OCI-LY1 (cell line): ENCODE data around the gene FANCD2.
"Not testable (repeated sequence)": the region's sequence is repeated elsewhere in the genome, so short reads cannot be mapped to it uniquely, and the experiment has no call there.

Source experiments
- CTCF ChIP-seq: fragments of 200-600 bp; sonication (generic), shearing (Covaris generic); IDR thresholded peaks from 2 replicates; pipeline ENCODE4 v1.5.1; 2017; ENCODE audit warnings: mild to moderate bottlenecking, antibody characterized with exemption, low read length, moderate library complexity, mixed read lengths
- EZH2 ChIP-seq: fragments of 200-600 bp; sonication (generic), shearing (Covaris generic); IDR thresholded peaks from 2 replicates; pipeline ENCODE4 v1.8.0; 2017; ENCODE audit warnings: borderline replicate concordance, mixed run types, mild to moderate bottlenecking, antibody characterized with exemption, low read length, moderate library complexity, mixed read lengths

- TF ChIP-seq CTCF, EZH2: not testable (repeated sequence)
Measured at GRCh38 chr3:10070077-10070476, 43.8 kb downstream of the FANCD2 start.
